ENCODE measurements around the gene ADGRE1.

- TF ChIP-seq ZNF623 (tag by site-specific recombination; IDR thresholded peaks at IDR 0.05), result no peak
- TF ChIP-seq ZNF626 (tag by site-specific recombination; IDR thresholded peaks at IDR 0.05), result no peak
- no peak for TF ChIP-seq ZNF76 (tag by site-specific recombination; IDR thresholded peaks at IDR 0.05; ENCODE audit: borderline replicate concordance, low read depth)
- TF ChIP-seq CTCF (tag by site-specific recombination; IDR thresholded peaks at IDR 0.05), result no peak
- TF ChIP-seq ZNF155 (tag by site-specific recombination; IDR thresholded peaks at IDR 0.05), result no peak
- no peak for TF ChIP-seq ZNF274 (IDR thresholded peaks at IDR 0.05; ENCODE audit: low read length)
- TF ChIP-seq ZNF274 (tag by site-specific recombination; IDR thresholded peaks at IDR 0.05; ENCODE audit: borderline replicate concordance), result no peak
- TF ChIP-seq ZNF768 (tag by site-specific recombination; IDR thresholded peaks at IDR 0.05), result no peak
- TF ChIP-seq ZBTB1 (tag by site-specific recombination; IDR thresholded peaks at IDR 0.05), result no peak
- no peak for TF ChIP-seq SP2 (tag by site-specific recombination; IDR thresholded peaks at IDR 0.05)
- no peak for TF ChIP-seq ZBTB21 (tag by site-specific recombination; IDR thresholded peaks at IDR 0.05)
- TF ChIP-seq ZNF292 (tag by site-specific recombination; IDR thresholded peaks at IDR 0.05; ENCODE audit: borderline replicate concordance, low read depth), result no peak
- no peak for TF ChIP-seq ZBTB10 (tag by site-specific recombination; IDR thresholded peaks at IDR 0.05)
These were observed 992 bp upstream of the ADGRE1 start for GRCh38 chr19:6886277-6886897.
